HepG2 (cell line): Measurements from ENCODE around the gene PLEKHM2. TPM values are rescaled to one million over a fixed set of nuclear protein-coding genes. Genes with fewer than 3 reads are reported as not detected.

Source experiments
- ATAC-seq: fragments of 200-7000 bp; cut with Tn5 transposase; 3 replicates; pipeline ENCODE4 v1.9.1; 2020; ENCODE audit warnings: mild to moderate bottlenecking, moderate library complexity
- BruUV-seq: library from RNA; stranded (reverse); fragments of 400-500 nt; replicated peaks from 2 replicates; lab custom pipeline; 2021; lab: Mats Ljungman, UMichigan
- CTCF ChIA-PET: fragments of 300-600 bp; formaldehyde crosslinking; extraction: SDS; loops from one replicate; lab custom pipeline; 2021; ENCODE audit warnings: low total read pairs, inconsistent platforms, low intra/inter-chr PET ratio; lab: Yijun Ruan, JAX
- POLR2A ChIA-PET: fragments of 350-600 bp; sonication (Branson Sonifier 250); formaldehyde crosslinking; loops from one replicate; lab custom pipeline; 2020; ENCODE audit warnings: antibody characterized with exemption, inconsistent platforms; lab: Yijun Ruan, JAX
- DNase-seq: peaks from one replicate; pipeline ENCODE4 v3.0.0-alpha.2; 2015; ENCODE audit warnings: low spot score
- FAIRE-seq: peaks from 3 replicates; lab custom pipeline; 2011; peaks lifted over from hg19 to GRCh38; lab: Jason Lieb, UNC
- H2AFZ ChIP-seq: one replicate; pipeline ENCODE4 v1.6.1; 2011; ENCODE audit warnings: low read length, inconsistent platforms
- H3K27ac ChIP-seq: fragments of 300-600 bp; 3 replicates; pipeline ENCODE4 v1.8.0; 2011; ENCODE audit warnings: mixed run types, mild to moderate bottlenecking, mixed read lengths, low read length, inconsistent platforms; ENCODE audit not compliant: insufficient read depth; ENCODE audit errors: extremely low read length
- H3K27me3 ChIP-seq, 2 experiments: fragments of 200-600 bp in 1 of 2; 2 replicates in 1 of 2; 3 replicates in 1 of 2; pipeline versions ENCODE4 v1.6.0 to v1.8.0; 2011; ENCODE audit warnings: low read length in 2 of 2, mild to moderate bottlenecking in 2 of 2, moderate library complexity in 2 of 2, inconsistent platforms in 1 of 2; ENCODE audit not compliant: insufficient read depth in 2 of 2, control insufficient read depth in 1 of 2
- H3K36me3 ChIP-seq, 2 experiments: fragments of 200-600 bp in 1 of 2; replicated peaks in 1 of 2; 2 replicates in 1 of 2; 3 replicates in 1 of 2; pipeline versions ENCODE4 v1.5.1 to v1.8.0; 2011; ENCODE audit warnings: low read length in 2 of 2, inconsistent platforms in 1 of 2; ENCODE audit not compliant: insufficient read depth in 2 of 2, control insufficient read depth in 1 of 2
- H3K4me1 ChIP-seq: 2 replicates; pipeline ENCODE4 v1.5.1; 2012; ENCODE audit warnings: low read length, inconsistent platforms; ENCODE audit not compliant: insufficient read depth
- H3K4me2 ChIP-seq: 2 replicates; pipeline ENCODE4 v1.6.0; 2011; ENCODE audit warnings: low read depth, low read length, inconsistent platforms
- H3K4me3 ChIP-seq, 3 experiments: fragments of 200-600 bp in 1 of 3; sonication (generic), shearing (Covaris generic) in 1 of 3; replicated peaks in 1 of 3; 2 replicates each; pipeline ENCODE4 v1.5.1; 2011 to 2016; ENCODE audit warnings: low read length in 3 of 3, inconsistent platforms in 2 of 3, low read depth in 2 of 3, mild to moderate bottlenecking in 2 of 3, control low read depth in 1 of 3, mixed read lengths in 1 of 3; ENCODE audit not compliant: insufficient read depth in 1 of 3
- H3K79me2 ChIP-seq: one replicate; pipeline ENCODE4 v1.6.1; 2011; ENCODE audit warnings: low read length, inconsistent platforms; ENCODE audit not compliant: insufficient read depth
- H3K9ac ChIP-seq: 2 replicates; pipeline ENCODE4 v1.6.0; 2011; ENCODE audit warnings: mild to moderate bottlenecking, low read depth, low read length, inconsistent platforms; ENCODE audit not compliant: insufficient read depth
- H3K9me3 ChIP-seq: 2 replicates; pipeline ENCODE4 v1.5.1; 2012; ENCODE audit warnings: mild to moderate bottlenecking, low read length
- H4K20me1 ChIP-seq: 2 replicates; pipeline ENCODE4 v1.6.0; 2011; ENCODE audit warnings: inconsistent platforms, mild to moderate bottlenecking, low read length, moderate library complexity; ENCODE audit not compliant: insufficient read depth
- ATF5 ChIP-seq: sonication (generic); formaldehyde crosslinking; IDR thresholded peaks from 2 replicates; pipeline ENCODE4 v1.4.0; 2020; ENCODE audit warnings: mild to moderate bottlenecking, low read depth, missing genetic modification reagents
- CREM ChIP-seq, 2 experiments: sonication (generic) in 1 of 2; formaldehyde crosslinking in 1 of 2; IDR thresholded peaks; 2 replicates each; pipeline versions ENCODE4 v1.4.0 to v1.6.1; 2016 to 2020; ENCODE audit warnings: antibody characterized with exemption in 1 of 2, mild to moderate bottlenecking in 1 of 2, missing genetic modification reagents in 1 of 2
- DRAP1 ChIP-seq: IDR thresholded peaks from 2 replicates; pipeline ENCODE4 v1.6.1; 2016; ENCODE audit warnings: missing genetic modification reagents, missing compliant biosample characterization
- GABPB1 ChIP-seq: IDR thresholded peaks from 2 replicates; pipeline ENCODE4 v1.6.1; 2016; ENCODE audit warnings: mild to moderate bottlenecking, missing genetic modification reagents, moderate library complexity, missing compliant biosample characterization
- IRF2 ChIP-seq: IDR thresholded peaks from 2 replicates; pipeline ENCODE4 v1.6.1; 2018; ENCODE audit warnings: missing genetic modification reagents, missing compliant biosample characterization
- JUNB ChIP-seq: sonication (generic); formaldehyde crosslinking; IDR thresholded peaks from 2 replicates; pipeline ENCODE4 v1.8.0; 2022; ENCODE audit warnings: missing genetic modification reagents, mild to moderate bottlenecking, borderline replicate concordance
- KAT8 ChIP-seq: IDR thresholded peaks from 2 replicates; pipeline ENCODE4 v1.6.1; 2016; ENCODE audit warnings: missing genetic modification reagents, missing compliant biosample characterization
- NFE2 ChIP-seq: sonication (generic); formaldehyde crosslinking; IDR thresholded peaks from 2 replicates; pipeline ENCODE4 v1.4.0; 2020; ENCODE audit warnings: missing genetic modification reagents
- NR2F6 ChIP-seq, 2 experiments: IDR thresholded peaks; 2 replicates each; pipeline ENCODE4 v1.6.1; 2016; ENCODE audit warnings: antibody characterized with exemption in 1 of 2, mild to moderate bottlenecking in 1 of 2
- POLR2A ChIP-seq, 2 experiments: IDR thresholded peaks; 2 replicates each; pipeline ENCODE4 v1.6.1; 2011; ENCODE audit warnings: low read depth in 2 of 2, low read length in 2 of 2, mild to moderate bottlenecking in 1 of 2, moderate library complexity in 1 of 2; ENCODE audit not compliant: insufficient read depth in 1 of 2
- YY1 ChIP-seq: IDR thresholded peaks from 2 replicates; pipeline ENCODE4 v1.6.1; 2011; ENCODE audit warnings: low read length, low read depth, moderate library complexity, mild to moderate bottlenecking; ENCODE audit not compliant: insufficient read depth, insufficient replicate concordance
- ZFP90 ChIP-seq: sonication (generic); formaldehyde crosslinking; IDR thresholded peaks from 2 replicates; pipeline ENCODE4 v1.8.0; 2022; ENCODE audit warnings: missing genetic modification reagents, mild to moderate bottlenecking, inconsistent platforms, borderline replicate concordance
- ZNF235 ChIP-seq: sonication (generic); formaldehyde crosslinking; IDR thresholded peaks from 2 replicates; pipeline ENCODE4 v1.8.1; 2023; ENCODE audit warnings: mild to moderate bottlenecking, missing genetic modification reagents, borderline replicate concordance
- ZNF333 ChIP-seq: sonication (generic); formaldehyde crosslinking; IDR thresholded peaks from 2 replicates; pipeline ENCODE4 v1.4.0; 2020; ENCODE audit warnings: mild to moderate bottlenecking, missing genetic modification reagents, borderline replicate concordance
- ZNF572 ChIP-seq: sonication (generic); formaldehyde crosslinking; IDR thresholded peaks from 2 replicates; pipeline ENCODE4 v1.5.1; 2020; ENCODE audit warnings: mild to moderate bottlenecking, missing genetic modification reagents
- ZSCAN5A ChIP-seq: sonication (generic); formaldehyde crosslinking; IDR thresholded peaks from 2 replicates; pipeline ENCODE4 v1.8.0; 2022; ENCODE audit warnings: mild to moderate bottlenecking, missing genetic modification reagents, borderline replicate concordance
- WGBS: methylation state at CpG from one replicate; pipeline ENCODE4 v1.1.6; 2017; ENCODE audit warnings: low lambda C conversion rate; 5-methylcytosine and 5-hydroxymethylcytosine counted together
- in situ Hi-C: cut with HindIII; loops from 2 replicates; pipeline ENCODE4 v1.10.0; 2017; ENCODE audit warnings: low pct_unique_long_range_greater_than_20kb; ENCODE audit not compliant: extremely low pct_ligation_motif_present
- intact Hi-C: fragments of 100-400 bp; cut with micrococcal nuclease; formaldehyde crosslinking; loops from one replicate; pipeline ENCODE4 v1.10.0; 2022; ENCODE audit not compliant: unreplicated experiment
- polyA plus RNA-seq, 8 experiments: library from polyadenylated mRNA; depleted of rRNA in 3 of 8; stranded (reverse) in 7 of 8; unstranded in 1 of 8; fragments of >200 nt; fragmentation: Illumina TruSeq in 4 of 8; extraction: Trizol in 4 of 8; gene quantifications; 2 replicates each; pipeline versions ENCODE4 v1.2.1 to v1.2.3, GENCODE V29; 2011 to 2016; ENCODE audit warnings: low read depth in 4 of 8, missing spikeins in 1 of 8, mixed read lengths in 1 of 8; ENCODE audit not compliant: insufficient read depth in 1 of 8
- total RNA-seq, 5 experiments: library from RNA; depleted of rRNA; stranded (reverse); fragments of >200 nt; fragmentation: Illumina TruSeq; extraction: Trizol; gene quantifications; 2 replicates each; pipeline ENCODE4 v1.2.3, GENCODE V29; 2016; ENCODE audit warnings: low read depth in 1 of 5
- TF ChIP-seq, protein P1 (sequence below): sonication (generic); formaldehyde crosslinking; IDR thresholded peaks from 2 replicates; pipeline ENCODE4 v1.5.0; 2020; ENCODE audit warnings: missing genetic modification reagents
- TF ChIP-seq, protein P2 (sequence below): sonication (generic); formaldehyde crosslinking; IDR thresholded peaks from 2 replicates; pipeline ENCODE4 v1.5.0; 2020; ENCODE audit warnings: mild to moderate bottlenecking, missing genetic modification reagents

The PLEKHM2 gene
- total and polyA plus RNA-seq, 2 of the 13 experiments (the other 11 are each of a cell fraction or from before 2014, with no cell fraction given), result 16.5 to 27.3 TPM

DNA sequence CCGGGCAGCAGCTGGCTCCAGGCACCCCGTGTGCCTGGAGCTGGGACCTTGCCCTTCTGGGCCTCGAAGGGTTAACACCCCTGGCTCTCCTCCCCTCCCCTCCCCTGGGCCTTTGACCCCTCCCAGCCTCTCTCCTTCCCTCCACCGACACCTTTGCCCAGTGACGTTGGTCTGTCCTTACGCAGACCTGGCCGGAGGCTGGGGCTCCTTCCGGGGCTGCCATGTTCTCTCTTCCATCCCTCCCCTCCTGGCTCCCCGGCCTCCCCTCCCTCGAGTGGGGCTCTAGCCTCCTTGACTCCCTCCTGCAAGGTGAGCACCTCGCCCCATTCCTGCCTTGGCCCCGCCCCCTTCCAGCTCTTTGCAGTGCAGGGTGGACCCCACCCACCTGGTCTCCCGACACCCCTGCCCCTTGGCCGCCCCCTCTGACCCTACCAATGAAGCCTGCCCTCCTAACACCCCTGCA is 58.2 kb downstream of the PLEKHM2 start, which contains the start of gene TMEM82:
TMEM82 (plus strand) TSS at position 161 of the 463 bp plus-strand sequence; CDS start at position 222, 61 bp downstream.
- no peaks in the 10 kb centered on the region for H4K20me1 ChIP-seq
- H3K36me3 ChIP-seq, result no peaks in the 10 kb centered on the region
- in situ Hi-C loops, result loop anchor here (5.0 kb wide), 1 partner anchor 145 kb away; no protein-coding TSS in a partner anchor
- H3K79me2 ChIP-seq, result no peaks in the 10 kb centered on the region
- intact Hi-C loops, result loop anchor here (10.0 kb wide), 1 partner anchor 58 kb away; the partner anchor contains the start of gene PLEKHM2
- FAIRE-seq (peak; percentile 32), ATAC-seq (peak; percentile 3; the same call in 2 of the 3 replicates), DNase-seq (no peak)
- peak within 1 kb of the TSS; percentile 20; the same call in 1 of the 2 replicates for H3K9ac ChIP-seq
- POLR2A ChIA-PET, result interaction anchor here (1.0 to 1.6 kb wide), 2 partner anchors 146 to 154 kb away, joined by 4 to 6 read pairs; no protein-coding TSS in a partner anchor
- 4% methylated on average over 14 of the region's 14 CpGs for WGBS
- no peaks in the 10 kb centered on the region for H3K27me3 ChIP-seq
- CTCF ChIA-PET, result no interaction called here
- peaks cover 79% of the 10 kb centered on the region for H3K4me1 ChIP-seq
- H3K4me2 ChIP-seq, result peak within 1 kb of the TSS; percentile 85
- H3K4me3 ChIP-seq, result peak within 1 kb of the TSS; percentile 39 to 67 (median 40)
- no peaks in the 10 kb centered on the region for H3K9me3 ChIP-seq
- H2AFZ ChIP-seq, result peak within 1 kb of the TSS; percentile 80
- BruUV-seq, result no TSS peak
- no peak within 1 kb of the TSS for H3K27ac ChIP-seq
- peak; percentile 26; the same call in 1 of the 2 replicates for TF ChIP-seq CREM (IDR thresholded peaks at IDR 0.05)
- TF ChIP-seq CREM (CRISPR knock-in tag; IDR thresholded peaks at IDR 0.05), result no peak
- no peak for TF ChIP-seq ZSCAN5A
- 0 out of 4 replicates have a peak, but pooled peaks of 1 of the 2 experiments have one; percentile 32 for TF ChIP-seq POLR2A (IDR thresholded peaks at IDR 0.05; ENCODE audit: insufficient read depth in 1 of 2, low read depth in 2 of 2, low read length in 2 of 2)
- 0 out of 2 replicates have a peak, but pooled peaks have one; percentile 18 for TF ChIP-seq KAT8 (CRISPR knock-in tag)
- no peak for TF ChIP-seq NFE2 (CRISPR knock-in tag)
- no peak for TF ChIP-seq DRAP1 (CRISPR knock-in tag)
- TF ChIP-seq GABPB1, result 0 out of 2 replicates have a peak, but pooled peaks have one; percentile 9
- TF ChIP-seq, protein P1, sequence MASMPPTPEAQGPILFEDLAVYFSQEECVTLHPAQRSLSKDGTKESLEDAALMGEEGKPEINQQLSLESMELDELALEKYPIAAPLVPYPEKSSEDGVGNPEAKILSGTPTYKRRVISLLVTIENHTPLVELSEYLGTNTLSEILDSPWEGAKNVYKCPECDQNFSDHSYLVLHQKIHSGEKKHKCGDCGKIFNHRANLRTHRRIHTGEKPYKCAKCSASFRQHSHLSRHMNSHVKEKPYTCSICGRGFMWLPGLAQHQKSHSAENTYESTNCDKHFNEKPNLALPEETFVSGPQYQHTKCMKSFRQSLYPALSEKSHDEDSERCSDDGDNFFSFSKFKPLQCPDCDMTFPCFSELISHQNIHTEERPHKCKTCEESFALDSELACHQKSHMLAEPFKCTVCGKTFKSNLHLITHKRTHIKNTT (CRISPR knock-in tag), result no peak
- TF ChIP-seq ATF5 (CRISPR knock-in tag), result no peak
- TF ChIP-seq NR2F6 (IDR thresholded peaks at IDR 0.05), result peak; percentile 38; the same call in 1 of the 2 replicates
- peak; percentile 48 for TF ChIP-seq NR2F6 (CRISPR knock-in tag; IDR thresholded peaks at IDR 0.05)
- peak; percentile 51; the same call in 1 of the 2 replicates for TF ChIP-seq ZNF235
- no peak for TF ChIP-seq IRF2 (CRISPR knock-in tag)
- TF ChIP-seq, protein P2, sequence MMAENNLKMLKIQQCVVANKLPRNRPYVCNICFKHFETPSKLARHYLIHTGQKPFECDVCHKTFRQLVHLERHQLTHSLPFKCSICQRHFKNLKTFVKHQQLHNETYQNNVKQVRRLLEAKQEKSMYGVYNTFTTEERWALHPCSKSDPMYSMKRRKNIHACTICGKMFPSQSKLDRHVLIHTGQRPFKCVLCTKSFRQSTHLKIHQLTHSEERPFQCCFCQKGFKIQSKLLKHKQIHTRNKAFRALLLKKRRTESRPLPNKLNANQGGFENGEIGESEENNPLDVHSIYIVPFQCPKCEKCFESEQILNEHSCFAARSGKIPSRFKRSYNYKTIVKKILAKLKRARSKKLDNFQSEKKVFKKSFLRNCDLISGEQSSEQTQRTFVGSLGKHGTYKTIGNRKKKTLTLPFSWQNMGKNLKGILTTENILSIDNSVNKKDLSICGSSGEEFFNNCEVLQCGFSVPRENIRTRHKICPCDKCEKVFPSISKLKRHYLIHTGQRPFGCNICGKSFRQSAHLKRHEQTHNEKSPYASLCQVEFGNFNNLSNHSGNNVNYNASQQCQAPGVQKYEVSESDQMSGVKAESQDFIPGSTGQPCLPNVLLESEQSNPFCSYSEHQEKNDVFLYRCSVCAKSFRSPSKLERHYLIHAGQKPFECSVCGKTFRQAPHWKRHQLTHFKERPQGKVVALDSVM (CRISPR knock-in tag), result peak; percentile 84; the same call in 1 of the 2 replicates
- peak; percentile 42 for TF ChIP-seq YY1
- no peak for TF ChIP-seq JUNB (CRISPR knock-in tag)
- no peak for TF ChIP-seq ZFP90
- TF ChIP-seq ZNF572, result no peak
- 0 out of 2 replicates have a peak, but pooled peaks have one; percentile 55 for TF ChIP-seq ZNF333 (CRISPR knock-in tag)
